Endodermal cell (in vitro differentiated cells): Measurements from ENCODE around the gene RANGAP1. TPM values are rescaled to one million over a fixed set of nuclear protein-coding genes. Genes with fewer than 3 reads are reported as not detected.

Experiments used
- DNase-seq: peaks from one replicate; pipeline ENCODE4 v3.0.0-alpha.2; 2017
- H3K27ac ChIP-seq: 2 replicates; pipeline ENCODE4 v1.5.1; 2013; ENCODE audit warnings: mild to moderate bottlenecking, low read depth, low read length, moderate library complexity
- H3K27me3 ChIP-seq: 2 replicates; pipeline ENCODE4 v1.6.1; 2013; ENCODE audit warnings: mild to moderate bottlenecking, low read length, moderate library complexity; ENCODE audit not compliant: insufficient read depth, control insufficient read depth, poor library complexity, severe bottlenecking
- H3K36me3 ChIP-seq: 2 replicates; pipeline ENCODE4 v1.7.0; 2013; ENCODE audit warnings: mild to moderate bottlenecking, low read length, moderate library complexity; ENCODE audit not compliant: control insufficient read depth, insufficient read depth
- H3K4me1 ChIP-seq: one replicate; pipeline ENCODE4 v1.7.0; 2013; ENCODE audit warnings: low read length; ENCODE audit not compliant: control insufficient read depth, insufficient read depth
- H3K4me3 ChIP-seq: 2 replicates; pipeline ENCODE4 v1.5.1; 2013; ENCODE audit warnings: mild to moderate bottlenecking, low read length, moderate library complexity
- H3K9ac ChIP-seq: 2 replicates; pipeline ENCODE4 v1.6.1; 2013; ENCODE audit warnings: mild to moderate bottlenecking, low read length, moderate library complexity; ENCODE audit not compliant: poor library complexity, severe bottlenecking; ENCODE audit errors: extremely low read depth
- H3K9me3 ChIP-seq: 2 replicates; pipeline ENCODE4 v1.6.1; 2013; ENCODE audit warnings: mild to moderate bottlenecking, low read length, moderate library complexity; ENCODE audit not compliant: control insufficient read depth
- H3K27ac Mint-ChIP-seq: 2 replicates; pipeline ENCODE4 v1.8.0; 2020; ENCODE audit warnings: mixed read lengths
- H3K27me3 Mint-ChIP-seq: 2 replicates; pipeline ENCODE4 v1.8.0; 2021; ENCODE audit warnings: mild to moderate bottlenecking, mixed read lengths; ENCODE audit not compliant: insufficient read depth
- H3K36me3 Mint-ChIP-seq: 2 replicates; pipeline ENCODE4 v1.8.0; 2020; ENCODE audit warnings: low read depth, mixed read lengths
- H3K4me1 Mint-ChIP-seq: 2 replicates; pipeline ENCODE4 v1.8.0; 2020; ENCODE audit warnings: mixed read lengths
- H3K4me3 Mint-ChIP-seq: 2 replicates; pipeline ENCODE4 v1.8.0; 2020; ENCODE audit warnings: mild to moderate bottlenecking, moderate library complexity, mixed read lengths
- H3K9me3 Mint-ChIP-seq: 2 replicates; pipeline ENCODE4 v1.8.0; 2020; ENCODE audit warnings: mild to moderate bottlenecking, mixed read lengths
- CTCF ChIP-seq: fragments of 200-600 bp; sonication (generic); conservative IDR thresholded peaks from 2 replicates; pipeline ENCODE4 v1.5.0; 2021; ENCODE audit warnings: antibody characterized with exemption, mild to moderate bottlenecking
- WGBS, 2 experiments: methylation state at CpG; one replicate each; pipeline versions ENCODE4 v1.1.5 to v1.1.7; 2013; ENCODE audit warnings: missing lambda C conversion rate in 2 of 2, mixed read lengths in 1 of 2; ENCODE audit not compliant: insufficient coverage in 1 of 2, insufficient read length in 1 of 2; 5-methylcytosine and 5-hydroxymethylcytosine counted together
- total RNA-seq, 2 donors: library from RNA; stranded (reverse); fragmentation: NEBNext Ultra II Directional in 1 of 2; extraction: Animal tissue kit (Norgen Biotek cat#: 25700) in 1 of 2; gene quantifications; 2 replicates in 1 of 2; 3 replicates in 1 of 2; pipeline ENCODE4 v1.2.1, GENCODE V29; 2021

The RANGAP1 gene
- total RNA-seq, 2 donors from 2014 or later, result 95.2 to 122 TPM

GRCh38 chr22:41257696-41258095 is 28.3 kb downstream of the RANGAP1 start:
- H3K36me3 Mint-ChIP-seq, result peaks cover 78% of the 10 kb centered on the region

GRCh38 chr22:41256254-41257253 is 29.4 kb downstream of the RANGAP1 start:
- H3K36me3 ChIP-seq, result peaks cover 70% of the 10 kb centered on the region
- Mint-ChIP-seq H3K36me3 (peaks cover 75% of the 10 kb centered on the region), H3K27ac (peak overlapping the region; percentile 82), H3K4me1 (peaks cover 3% of the 10 kb centered on the region), H3K4me3 (no peak overlapping the region), H3K27me3 (no peaks in the 10 kb centered on the region), H3K9me3 (no peaks in the 10 kb centered on the region)
- H3K27ac ChIP-seq, result no peak overlapping the region
- TF ChIP-seq CTCF, result no peak
- no peak for DNase-seq
- H3K4me3 ChIP-seq, result no peak overlapping the region
- no peaks in the 10 kb centered on the region for H3K27me3 ChIP-seq
- no peaks in the 10 kb centered on the region for H3K9me3 ChIP-seq
- WGBS, 2 experiments, result 89 to 90% methylated on average over 7 to 20 of the region's 20 CpGs
- H3K4me1 ChIP-seq, result no peaks in the 10 kb centered on the region
- no peak overlapping the region for H3K9ac ChIP-seq

More at GRCh38 chr22:41257696-41258095, 28.3 kb downstream of the RANGAP1 start:
- Histone ChIP-seq H3K9ac (no peak overlapping the region), H3K4me3 (no peak overlapping the region), H3K9me3 (no peaks in the 10 kb centered on the region), H3K27me3 (no peaks in the 10 kb centered on the region), H3K36me3 (peaks cover 79% of the 10 kb centered on the region), H3K4me1 (no peaks in the 10 kb centered on the region), H3K27ac (no peak overlapping the region)
- no peaks in the 10 kb centered on the region for H3K9me3 Mint-ChIP-seq
- no peak overlapping the region for H3K27ac Mint-ChIP-seq
- no peaks in the 10 kb centered on the region for H3K27me3 Mint-ChIP-seq
- no peak for DNase-seq
- H3K4me3 Mint-ChIP-seq, result no peak overlapping the region
- WGBS, 2 experiments, result 94 to 95% methylated on average over 9 to 11 of the region's 11 CpGs
- TF ChIP-seq CTCF, result no peak
- H3K4me1 Mint-ChIP-seq, result peaks cover 3% of the 10 kb centered on the region

- peaks cover 3% of the 10 kb centered on the region for H3K4me1 Mint-ChIP-seq
- WGBS, 2 experiments, result 95 to 100% methylated on average over 5 to 7 of the region's 7 CpGs
- H3K27ac ChIP-seq, result no peak overlapping the region
- H3K27me3 Mint-ChIP-seq, result no peaks in the 10 kb centered on the region
- no peaks in the 10 kb centered on the region for H3K9me3 ChIP-seq
- DNase-seq, result no peak
- no peak for TF ChIP-seq CTCF
- H3K27ac Mint-ChIP-seq, result no peak overlapping the region
- no peaks in the 10 kb centered on the region for H3K27me3 ChIP-seq
- no peak overlapping the region for H3K9ac ChIP-seq
- H3K4me3 Mint-ChIP-seq, result no peak overlapping the region
- peaks cover 78% of the 10 kb centered on the region for H3K36me3 Mint-ChIP-seq
- no peaks in the 10 kb centered on the region for H3K9me3 Mint-ChIP-seq
- no peaks in the 10 kb centered on the region for H3K4me1 ChIP-seq
- peaks cover 60% of the 10 kb centered on the region for H3K36me3 ChIP-seq
- H3K4me3 ChIP-seq, result no peak overlapping the region
Measured at GRCh38 chr22:41254230-41254629, 31.8 kb downstream of the RANGAP1 start.
